GM19240 (cell line): Measurements from ENCODE around the gene ADAMTS19.
"Not testable (repeated sequence)": the region's sequence is repeated elsewhere in the genome, so short reads cannot be mapped to it uniquely, and the experiment has no call there.

ENCODE experiments used
- DNase-seq: peaks from one replicate; pipeline ENCODE4 v3.0.0; 2011; ENCODE audit warnings: low spot score; ENCODE audit not compliant: insufficient read length

The ADAMTS19 gene

DNA sequence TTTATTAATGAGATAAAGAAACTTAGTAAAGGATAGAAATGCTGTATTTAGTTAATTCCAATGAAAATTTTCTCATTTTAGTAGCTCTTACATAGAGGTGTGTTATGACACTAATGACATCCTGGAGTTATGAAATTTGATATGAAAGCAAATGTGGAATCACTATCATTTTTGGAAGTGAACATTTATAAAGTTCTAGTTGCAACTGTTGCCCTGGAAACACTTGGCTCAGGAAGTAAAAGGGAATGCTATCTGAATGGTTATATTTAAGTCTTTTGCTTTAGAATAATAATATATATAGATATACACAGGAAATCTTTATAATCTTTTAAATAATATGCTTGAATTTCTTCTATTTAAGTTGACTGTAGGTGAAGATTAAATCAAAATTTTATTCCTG is 16.7 kb downstream of the ADAMTS19 start:
- DNase-seq, result no peak

DNA sequence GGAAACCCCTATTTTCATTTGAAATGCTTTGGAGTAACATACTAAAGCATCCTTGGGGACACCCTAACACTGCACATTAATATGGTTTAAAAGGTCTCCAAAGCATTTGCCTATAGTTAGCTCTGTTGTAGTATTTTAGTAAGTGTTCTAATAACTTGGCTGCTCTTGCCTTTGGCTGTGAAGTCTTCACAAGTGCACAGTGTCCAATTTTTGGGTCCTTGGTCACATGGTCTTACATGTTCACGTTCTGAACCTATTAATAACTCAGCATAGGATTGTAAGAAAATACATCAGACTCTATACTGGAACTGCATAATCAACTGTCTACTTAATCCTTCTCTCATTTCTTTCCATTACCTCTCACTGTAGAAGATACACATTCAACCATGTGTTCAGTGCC is 17.4 kb downstream of the ADAMTS19 start:
- DNase-seq, result no peak

DNA sequence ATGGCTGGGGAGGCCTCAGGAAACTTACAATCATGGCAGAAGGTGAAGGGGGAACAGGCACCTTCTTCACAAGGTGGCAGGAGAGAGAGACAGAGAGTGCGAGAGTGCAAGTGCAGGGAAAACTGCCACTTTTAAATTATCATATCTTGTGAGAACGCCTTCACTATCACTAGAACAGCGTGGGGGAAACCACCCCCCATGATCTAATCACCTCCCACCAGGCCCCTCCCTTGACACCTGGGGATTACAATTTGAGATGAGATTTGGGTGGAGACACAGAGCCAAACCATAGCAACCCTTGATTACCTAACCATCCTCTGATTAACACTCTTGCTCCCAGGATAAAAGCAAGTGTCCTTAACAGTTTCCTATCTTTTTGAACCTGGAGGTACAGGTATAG is 21.1 kb downstream of the ADAMTS19 start:
- no peak for DNase-seq

DNA sequence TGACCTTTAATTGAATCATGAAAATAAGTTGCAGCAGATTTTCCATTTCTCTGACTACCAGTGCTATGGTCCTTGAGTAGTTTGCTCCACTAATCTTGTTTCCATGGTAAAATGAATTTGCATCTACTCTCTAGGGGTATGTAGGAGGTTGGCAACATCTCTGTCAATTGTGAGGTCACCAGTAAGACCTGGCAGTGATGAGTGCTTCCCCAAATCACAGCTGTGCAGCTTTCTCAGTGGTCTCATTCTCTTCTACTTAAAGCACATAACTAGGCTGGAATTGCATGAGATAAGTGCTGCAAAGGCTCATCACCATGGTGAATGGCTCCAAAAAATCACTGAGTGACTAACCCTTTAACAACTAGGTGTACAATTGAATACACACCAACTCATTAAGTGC is 36.3 kb downstream of the ADAMTS19 start:
- DNase-seq, result no peak

DNA sequence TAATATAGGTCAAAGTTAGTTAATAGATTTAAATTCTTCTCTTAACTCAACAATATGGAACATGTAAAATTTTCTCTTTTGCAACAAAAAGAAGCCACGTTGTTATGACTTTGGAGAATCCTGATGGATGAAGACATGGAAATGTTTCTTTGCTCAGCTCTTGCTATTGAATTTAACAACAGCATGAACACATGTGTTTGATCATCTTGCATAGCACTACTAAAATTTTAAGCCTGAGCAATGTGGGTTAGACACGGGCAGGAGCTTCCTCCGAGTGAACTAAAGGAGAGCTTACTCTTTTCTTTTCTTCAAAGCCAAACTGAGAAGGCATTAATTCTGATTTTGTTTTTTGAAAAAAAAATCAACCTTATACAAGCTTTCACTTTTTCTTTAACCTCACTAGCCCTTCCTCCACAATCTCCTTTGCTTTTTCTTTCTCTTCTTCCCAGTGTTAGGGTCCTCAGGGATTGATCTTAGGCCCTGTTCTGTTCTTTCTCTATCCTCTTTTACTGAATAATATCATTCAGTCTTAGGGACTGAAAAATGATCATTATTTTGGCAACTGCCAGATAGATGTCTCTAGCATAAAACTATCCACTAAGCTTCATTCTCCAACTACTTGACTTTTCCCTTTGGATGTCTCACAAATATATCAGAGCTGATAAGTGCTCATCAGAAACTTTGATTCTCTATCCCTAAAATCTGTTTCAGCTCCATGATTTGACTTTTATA is 36.9 kb downstream of the ADAMTS19 start:
- DNase-seq, result no peak

DNA sequence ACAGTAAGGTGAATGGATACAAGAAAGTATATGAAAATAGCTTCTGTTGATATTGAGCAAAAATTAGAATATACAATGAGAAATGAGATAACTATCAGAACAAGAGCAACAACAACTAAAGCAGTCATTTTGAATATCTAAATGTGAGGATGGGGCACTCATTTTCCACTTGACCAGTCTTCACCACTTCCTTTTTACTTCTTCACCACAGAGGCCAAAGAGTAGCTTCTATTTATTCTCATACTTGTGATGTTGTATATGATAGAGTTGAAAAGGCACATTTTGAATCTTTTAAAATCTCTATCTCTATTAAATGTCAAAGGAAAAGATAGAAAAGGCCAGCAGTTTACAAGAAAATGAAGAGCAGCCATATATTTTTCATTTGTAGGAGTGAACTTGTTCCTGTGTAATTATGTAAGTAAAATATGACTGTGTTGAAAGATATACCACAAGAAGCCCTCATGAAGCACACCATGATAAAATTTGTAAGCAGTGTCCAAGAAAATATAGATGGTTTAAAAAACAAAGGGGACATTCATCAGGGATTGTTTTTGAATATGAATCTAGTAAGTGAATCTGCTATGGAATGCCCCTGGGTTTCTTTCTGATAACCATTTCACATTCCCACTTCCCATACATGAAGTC is 39.2 kb downstream of the ADAMTS19 start:
- no peak for DNase-seq

DNA sequence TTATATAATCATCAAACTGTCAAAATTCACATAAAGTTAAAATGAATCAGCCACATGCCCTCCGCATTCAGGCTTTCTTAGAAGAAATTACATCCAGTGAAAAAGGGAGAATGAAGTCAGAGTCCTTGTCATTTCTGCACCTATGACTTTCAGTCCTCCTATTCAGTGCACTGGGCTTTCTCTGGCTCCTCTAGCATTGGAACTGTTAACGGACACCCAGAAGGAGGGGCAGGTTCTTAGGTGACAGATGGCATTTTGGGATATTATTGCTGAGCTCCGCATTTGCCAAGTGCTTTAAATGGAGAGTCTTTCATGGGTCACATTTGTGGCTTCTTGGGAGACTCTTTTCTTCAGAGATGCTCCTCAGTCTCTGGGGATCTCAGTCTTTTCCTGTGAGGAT is 40.0 kb downstream of the ADAMTS19 start:
- no peak for DNase-seq

DNA sequence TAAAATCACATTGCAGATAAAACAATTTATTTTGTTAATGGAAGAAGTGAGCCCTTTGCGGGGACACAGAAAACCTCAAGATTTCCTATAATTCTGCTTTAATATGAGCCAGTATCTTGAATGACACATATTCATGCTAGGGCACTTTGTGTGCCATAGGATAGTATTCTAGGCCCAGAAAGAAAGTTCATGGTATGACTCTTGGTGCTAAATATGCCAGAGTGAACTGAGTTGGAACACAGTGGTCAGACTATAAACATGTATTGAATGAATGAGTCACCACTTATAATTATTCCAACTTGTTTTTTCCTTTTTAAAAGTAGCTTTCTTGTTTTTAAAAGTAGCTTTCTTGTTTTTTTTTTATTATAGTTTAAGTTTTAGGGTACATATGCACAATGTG is 46.0 kb downstream of the ADAMTS19 start:
- no peak for DNase-seq

DNA sequence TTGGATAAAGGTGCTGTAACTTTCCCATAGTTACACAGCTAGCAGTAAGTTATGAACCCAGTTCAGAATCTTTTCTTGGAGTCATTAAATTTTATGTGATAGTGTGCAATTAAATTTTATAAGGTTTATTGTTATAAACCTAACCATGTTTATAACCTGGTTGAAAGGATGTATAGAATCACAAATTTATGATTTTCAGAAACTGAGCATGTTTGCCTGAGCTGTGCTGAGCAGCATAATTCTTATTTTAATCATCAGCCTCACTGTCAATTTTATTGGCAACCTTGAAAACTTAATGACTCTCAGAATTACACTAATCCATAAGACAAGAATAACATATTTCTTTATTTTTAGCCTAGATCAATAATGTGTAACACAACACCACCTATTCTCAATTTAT is 46.9 kb downstream of the ADAMTS19 start:
- DNase-seq, result no peak

DNA sequence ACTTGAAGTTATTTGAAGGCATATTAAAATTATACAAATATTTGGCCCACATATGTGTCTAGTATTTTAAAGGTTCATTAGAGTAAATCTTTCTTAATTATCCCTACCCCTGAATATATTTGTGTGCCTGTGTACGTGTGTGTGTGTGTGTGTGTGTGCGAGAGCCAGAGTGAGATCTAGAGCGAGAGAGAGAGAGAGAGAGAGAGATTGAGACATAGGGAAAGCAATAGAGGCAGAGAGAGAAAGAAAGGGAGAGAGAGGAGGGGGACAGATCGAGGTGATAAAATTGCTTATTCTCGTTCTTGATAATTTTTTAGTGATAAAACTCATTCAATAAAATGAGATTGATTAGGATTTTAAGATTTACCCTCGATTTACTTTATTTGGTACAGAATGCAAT is 47.4 kb downstream of the ADAMTS19 start:
- DNase-seq, result no peak

DNA sequence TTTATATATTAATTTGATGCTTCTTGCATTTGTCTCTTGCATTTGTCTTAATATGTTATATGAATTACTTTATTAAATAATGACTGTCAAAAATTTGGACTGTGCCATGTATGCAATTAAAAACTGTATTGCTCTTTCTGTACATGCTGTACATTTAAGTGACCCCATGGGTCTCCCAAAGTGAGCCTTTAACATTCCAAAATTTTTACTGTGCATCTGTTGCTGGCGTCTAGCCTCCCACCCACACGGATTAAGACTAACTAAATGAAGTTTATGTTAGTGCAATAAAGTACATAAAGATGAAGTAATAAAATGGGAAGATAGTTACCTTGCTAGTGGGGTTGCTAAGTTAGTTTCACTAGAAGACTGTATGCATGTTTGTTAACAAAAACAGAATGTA is 48.5 kb downstream of the ADAMTS19 start:
- DNase-seq, result no peak

DNA sequence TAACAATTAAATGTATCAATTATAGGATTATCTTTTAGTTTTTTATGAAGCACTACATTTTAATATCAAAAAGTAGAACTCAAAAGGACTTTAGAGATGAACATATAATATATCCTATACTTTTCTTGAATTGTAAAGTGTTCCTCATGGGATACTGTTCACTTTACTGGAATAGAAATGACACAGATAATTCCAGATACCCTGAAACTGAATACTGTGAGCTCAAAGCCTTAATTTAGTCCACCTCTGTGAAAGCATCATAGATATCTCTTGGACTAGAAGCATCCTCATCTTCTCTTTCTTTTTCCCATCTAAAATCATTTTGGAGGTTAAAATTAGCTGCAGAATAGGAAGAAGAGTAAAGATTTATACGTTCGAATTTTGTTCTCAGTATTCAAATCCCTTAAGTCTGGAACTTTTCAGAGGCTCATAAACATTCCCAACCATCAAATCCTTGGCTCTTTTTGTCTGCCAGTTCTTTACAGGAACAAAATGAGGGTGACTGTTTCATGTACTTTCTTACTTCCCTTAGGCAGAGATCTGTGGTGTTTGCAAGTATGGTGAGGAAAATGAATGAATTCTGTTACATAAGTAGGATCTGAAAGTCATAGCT is 49.4 kb downstream of the ADAMTS19 start:
- no peak for DNase-seq

DNA sequence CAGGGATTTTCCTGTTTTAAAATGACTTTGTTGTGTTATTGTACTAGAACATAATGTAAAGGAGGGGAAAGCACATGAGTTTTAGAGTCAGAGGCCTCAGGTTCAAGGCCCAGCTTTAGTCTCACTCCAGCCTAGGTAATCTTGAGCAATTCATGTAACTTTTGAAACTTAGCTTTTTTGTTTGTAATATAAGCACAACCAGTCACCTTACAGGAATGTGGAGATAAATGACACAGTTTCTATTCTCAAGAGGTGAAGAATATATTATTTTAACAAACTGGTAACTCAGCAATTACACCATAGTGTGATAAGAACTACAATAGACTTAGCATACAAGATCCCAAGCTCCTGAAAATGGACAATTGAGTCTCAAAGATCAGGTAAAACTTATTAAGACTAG is 51.2 kb downstream of the ADAMTS19 start:
- DNase-seq, result no peak

DNA sequence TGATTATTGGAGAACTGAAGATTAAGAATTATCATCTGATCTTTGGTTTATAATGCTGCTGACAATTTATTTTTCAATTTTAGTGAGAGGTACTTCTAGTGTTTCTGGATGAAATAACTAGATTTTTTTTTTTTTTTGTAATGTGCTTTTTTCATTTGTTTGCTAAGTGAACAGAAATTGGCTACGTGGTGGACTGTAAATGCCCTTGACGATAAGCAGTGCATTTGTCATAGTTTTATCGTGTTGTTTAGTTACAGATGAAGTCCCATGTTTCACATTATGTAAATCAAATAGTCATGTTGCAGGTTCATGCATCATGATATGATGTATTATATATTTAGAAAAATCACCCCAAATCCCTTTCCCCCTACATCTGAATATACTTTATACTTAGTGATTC is 81.0 kb downstream of the ADAMTS19 start:
- no peak for DNase-seq

DNA sequence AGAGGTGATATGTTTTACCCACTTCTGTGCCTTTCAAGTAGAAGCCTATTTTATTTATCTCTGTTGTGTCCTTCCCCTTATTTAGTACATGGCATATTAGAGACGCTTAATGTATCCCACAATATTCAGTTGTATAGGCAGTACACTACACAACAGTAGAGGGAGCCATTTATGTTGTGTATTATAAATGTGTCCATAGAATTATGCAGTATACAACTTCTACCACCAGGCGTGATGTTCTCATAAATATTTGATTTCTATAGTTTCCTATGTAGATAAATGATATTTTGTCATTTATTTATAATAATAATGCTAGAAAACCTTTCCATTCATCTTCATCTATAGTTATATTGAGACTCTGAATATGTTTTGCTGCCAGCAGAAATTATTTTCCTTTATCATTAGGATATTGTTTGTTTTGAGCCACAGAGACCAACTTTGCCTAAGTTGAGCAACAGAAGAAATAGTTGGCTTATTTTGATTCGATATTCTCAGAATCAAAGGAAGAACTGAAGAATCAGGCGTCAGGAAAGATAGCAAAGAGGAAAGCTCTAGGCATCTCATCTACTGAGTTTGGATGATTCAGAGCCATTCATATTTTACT is 81.7 kb downstream of the ADAMTS19 start:
- DNase-seq, result no peak

DNA sequence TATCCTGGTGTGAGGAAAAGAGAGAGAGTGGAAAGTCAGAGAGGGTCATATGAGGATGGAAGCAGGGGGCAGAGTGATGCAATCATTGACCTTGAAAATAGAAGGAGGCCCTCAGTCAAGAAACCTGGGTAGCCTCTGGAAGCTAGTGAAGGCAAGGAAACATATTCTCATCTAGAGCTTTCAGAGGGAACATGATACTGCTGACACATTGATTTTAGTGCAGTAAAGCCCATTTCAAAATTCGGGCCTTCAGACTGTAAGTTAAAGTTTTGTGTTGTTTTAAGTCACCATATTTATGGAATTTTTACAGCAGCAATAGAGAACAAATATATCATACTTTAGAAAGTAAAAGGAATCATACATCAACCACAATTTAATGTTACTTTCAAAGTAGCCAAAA is 87.0 kb downstream of the ADAMTS19 start:
- DNase-seq, result no peak

DNA sequence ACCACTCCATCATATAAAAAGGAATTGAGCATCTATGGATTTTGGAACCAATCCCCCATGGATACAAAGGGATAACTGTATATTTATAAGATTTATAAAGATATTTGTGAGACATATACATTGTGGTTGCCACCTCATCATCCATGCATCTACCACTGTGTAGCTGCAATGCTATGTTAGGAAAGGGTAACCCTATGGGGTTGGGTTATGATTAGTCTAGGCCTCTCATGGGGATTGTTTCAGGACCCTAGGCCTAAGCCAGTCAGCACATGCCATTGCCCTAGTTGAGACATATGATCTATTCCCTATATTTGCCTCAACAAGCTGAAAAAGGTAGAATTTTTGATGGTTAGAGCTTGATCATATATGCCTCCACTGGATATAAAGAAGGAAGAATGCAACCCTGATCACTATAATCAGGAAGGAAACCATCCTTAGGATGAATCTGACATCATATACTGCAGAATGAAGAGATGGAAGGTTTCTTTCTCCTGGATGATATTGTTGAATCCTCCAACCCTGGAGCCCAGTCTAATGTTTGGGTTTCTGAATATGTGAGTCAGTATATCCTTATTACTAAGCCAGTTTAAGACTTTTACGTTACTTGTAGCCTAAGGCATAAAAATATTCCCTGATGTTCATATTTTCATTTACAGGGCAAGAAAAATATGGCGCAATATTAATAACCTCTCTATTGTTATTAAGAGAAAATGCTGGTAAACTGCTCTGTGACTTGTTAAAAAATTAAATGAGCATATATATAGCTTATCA is 94.2 kb downstream of the ADAMTS19 start:
- DNase-seq, result no peak

DNA sequence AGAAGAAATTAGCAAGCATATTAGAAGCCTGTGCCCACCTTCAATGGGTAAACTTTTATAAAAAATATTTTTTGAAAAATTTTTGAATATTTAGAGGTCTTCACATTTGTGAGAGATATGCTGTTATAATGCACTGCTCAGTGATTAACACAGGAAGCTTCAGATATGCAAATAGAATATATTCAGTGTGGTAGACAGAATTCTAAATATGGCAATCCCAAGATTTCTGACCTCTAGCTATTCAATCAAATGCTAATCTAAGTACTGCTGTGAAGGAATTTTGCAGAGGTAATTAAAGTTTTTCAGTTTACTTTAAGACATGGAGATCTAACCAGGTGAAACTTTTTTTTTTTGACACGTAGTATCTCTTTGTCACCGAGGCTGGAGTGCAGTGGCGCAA is 103.5 kb downstream of the ADAMTS19 start:
- DNase-seq, result no peak

DNA sequence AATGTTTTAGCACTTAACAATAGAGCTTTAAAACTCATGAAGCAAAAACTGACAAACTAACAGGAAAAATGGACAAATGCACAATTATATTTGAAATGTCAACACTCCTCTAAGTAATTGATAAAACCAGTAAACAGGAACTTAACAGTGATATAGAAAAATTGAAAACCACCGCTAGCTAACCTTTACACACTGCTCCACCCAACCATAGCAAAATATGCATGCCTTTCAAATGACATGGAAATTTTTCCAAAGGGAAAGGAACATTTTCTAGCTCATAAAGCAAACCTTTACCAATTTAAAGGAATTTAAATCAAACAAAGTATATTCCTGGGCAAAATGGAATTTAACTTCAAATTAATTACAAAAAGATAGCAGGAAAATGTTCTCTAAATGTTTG is 109.2 kb downstream of the ADAMTS19 start:
- no peak for DNase-seq

DNA sequence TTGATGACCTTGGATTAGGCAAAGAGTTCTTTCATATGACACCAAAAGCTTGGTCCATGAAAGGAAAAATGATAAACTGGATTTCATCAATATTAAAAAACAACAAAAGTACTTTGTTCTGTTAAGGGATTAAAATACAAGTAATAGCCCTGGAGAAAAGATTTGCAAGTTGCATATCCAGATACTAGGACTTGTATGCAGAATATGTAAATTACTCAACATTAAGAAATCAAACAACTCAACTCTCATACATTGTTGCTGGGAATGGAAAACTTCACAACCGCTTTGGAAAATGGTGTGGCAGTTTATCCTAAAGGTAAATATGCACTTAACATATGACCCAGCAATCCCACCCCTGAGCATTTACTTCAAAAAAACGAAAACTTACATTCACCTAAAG is 112.0 kb downstream of the ADAMTS19 start:
- no peak for DNase-seq

DNA sequence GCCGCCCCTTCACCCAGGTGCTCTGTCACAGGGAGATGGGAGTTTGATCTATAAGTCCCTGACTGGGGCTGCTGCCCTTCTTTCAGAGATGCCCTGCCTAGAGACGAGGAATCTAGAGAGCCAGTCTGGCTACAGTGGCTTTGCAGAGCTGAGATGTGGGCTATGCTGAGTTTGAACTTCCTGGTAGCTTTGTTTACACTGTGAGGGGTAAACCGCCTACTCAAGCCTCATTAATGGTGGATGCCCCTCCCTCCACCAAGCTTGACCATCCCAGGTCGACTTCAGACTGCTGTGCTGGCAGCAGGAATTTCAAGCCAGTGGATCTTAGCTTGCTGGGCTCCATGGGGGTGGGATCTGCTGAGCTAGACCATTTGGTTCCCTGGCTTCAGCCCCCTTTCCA is 124.4 kb downstream of the ADAMTS19 start:
- not testable (repeated sequence) for DNase-seq
